ENCODE measurements around the gene MUC5AC. TPM values are rescaled to one million over a fixed set of nuclear protein-coding genes. Genes with fewer than 3 reads are reported as not detected.
"Not testable (repeated sequence)": the region's sequence is repeated elsewhere in the genome, so short reads cannot be mapped to it uniquely, and the experiment has no call there.

Gene MUC5AC
- total RNA-seq, 1 experiment from 2014 or later: under 0.01 TPM

GRCh38 chr11:1181853-1182535 lies 24.2 kb downstream of the MUC5AC start:
- no peak overlapping the region for H2AFZ ChIP-seq (ENCODE audit: low read depth, low read length, poor library complexity, severe bottlenecking)
- intact Hi-C loops (cut with micrococcal nuclease): no loop called here
- no peaks in the 10 kb centered on the region for H4K20me1 ChIP-seq (ENCODE audit: insufficient read depth)
- no peaks in the 10 kb centered on the region for H3K4me1 ChIP-seq (ENCODE audit: control insufficient read depth in 1 of 2, insufficient read depth in 2 of 2, low read length in 2 of 2)
- no peak for TF ChIP-seq MAX (IDR thresholded peaks at IDR 0.05)
- TF ChIP-seq TCF7L2 (IDR thresholded peaks at IDR 0.05; ENCODE audit: borderline replicate concordance, extremely low read depth, insufficient read depth, insufficient read length): no peak
- no peak for TF ChIP-seq CEBPB (IDR thresholded peaks at IDR 0.05; ENCODE audit: low read depth)
- TF ChIP-seq POLR2AphosphoS5 (IDR thresholded peaks at IDR 0.05; ENCODE audit: low read depth, low read length): no peak
- no peak for TF ChIP-seq SRF (IDR thresholded peaks at IDR 0.05; ENCODE audit: low read depth)
- H3K36me3 ChIP-seq (ENCODE audit: control insufficient read depth in 1 of 2, insufficient read depth in 2 of 2, low read length in 2 of 2): no peaks in the 10 kb centered on the region
- H3K9me2 ChIP-seq (ENCODE audit: insufficient read depth): no peaks in the 10 kb centered on the region
- ChIA-PET POLR2A (no interaction called here), RAD21 (ENCODE audit: low non-redundant PET in 1 of 2, low total read pairs in 2 of 2, uncharacterized antibody in 2 of 2, unreplicated experiment in 2 of 2) (no interaction called here), CTCF (no interaction called here)
- H3K4me2 ChIP-seq (ENCODE audit: low read length): no peak overlapping the region
- BruUV-seq (replicated peaks): no TSS peak
- no peaks in the 10 kb centered on the region for H3K27me3 ChIP-seq (ENCODE audit: insufficient read depth, low read length)
- no peak for ATAC-seq
- H3K4me3 ChIP-seq (replicated peaks in 1 of 2; ENCODE audit: low read depth in 1 of 2, low read length in 2 of 2): no peak overlapping the region
- H3K9me3 ChIP-seq (ENCODE audit: control insufficient read depth in 1 of 2, insufficient read depth in 1 of 2, low read depth in 1 of 2, low read length in 2 of 2): no peaks in the 10 kb centered on the region
- no peak overlapping the region for H3K9ac ChIP-seq (ENCODE audit: low read length)
- no peak for DNase-seq (ENCODE audit: low read depth, low spot score)
- no peak overlapping the region for H3K27ac ChIP-seq (ENCODE audit: low read depth, low read length)
- no peaks in the 10 kb centered on the region for H3K79me2 ChIP-seq (ENCODE audit: insufficient read depth, low read length)

- BruUV-seq (replicated peaks); DNase-seq (ENCODE audit: low read depth, low spot score); H3K9ac ChIP-seq (ENCODE audit: low read length); H3K27me3 ChIP-seq (ENCODE audit: insufficient read depth, low read length); H3K36me3 ChIP-seq (ENCODE audit: control insufficient read depth in 1 of 2, insufficient read depth in 2 of 2, low read length in 2 of 2); ATAC-seq; intact Hi-C loops (cut with micrococcal nuclease); H3K9me2 ChIP-seq (ENCODE audit: insufficient read depth); RAD21 ChIA-PET (ENCODE audit: low non-redundant PET in 1 of 2, low total read pairs in 2 of 2, uncharacterized antibody in 2 of 2, unreplicated experiment in 2 of 2); H3K4me1 ChIP-seq (ENCODE audit: control insufficient read depth in 1 of 2, insufficient read depth in 2 of 2, low read length in 2 of 2); H2AFZ ChIP-seq (ENCODE audit: low read depth, low read length, poor library complexity, severe bottlenecking); H3K4me2 ChIP-seq (ENCODE audit: low read length); CTCF ChIA-PET; H3K9me3 ChIP-seq (ENCODE audit: control insufficient read depth in 1 of 2, insufficient read depth in 1 of 2, low read depth in 1 of 2, low read length in 2 of 2); H3K79me2 ChIP-seq (ENCODE audit: insufficient read depth, low read length); POLR2A ChIA-PET; H4K20me1 ChIP-seq (ENCODE audit: insufficient read depth); H3K27ac ChIP-seq (ENCODE audit: low read depth, low read length); H3K4me3 ChIP-seq (replicated peaks in 1 of 2; ENCODE audit: low read depth in 1 of 2, low read length in 2 of 2): not testable (repeated sequence)
Measured at GRCh38 chr11:1184139-1184538, 26.4 kb downstream of the MUC5AC start.

GRCh38 chr11:1188451-1189130 lies 30.8 kb downstream of the MUC5AC start:
- H3K9me3 ChIP-seq (ENCODE audit: control insufficient read depth in 1 of 2, insufficient read depth in 1 of 2, low read depth in 1 of 2, low read length in 2 of 2); intact Hi-C loops (cut with micrococcal nuclease); H3K79me2 ChIP-seq (ENCODE audit: insufficient read depth, low read length); ATAC-seq; H3K27me3 ChIP-seq (ENCODE audit: insufficient read depth, low read length); H2AFZ ChIP-seq (ENCODE audit: low read depth, low read length, poor library complexity, severe bottlenecking); H3K4me3 ChIP-seq (replicated peaks in 1 of 2; ENCODE audit: low read depth in 1 of 2, low read length in 2 of 2); H3K27ac ChIP-seq (ENCODE audit: low read depth, low read length); POLR2A ChIA-PET; H3K4me2 ChIP-seq (ENCODE audit: low read length); DNase-seq (ENCODE audit: low read depth, low spot score); CTCF ChIA-PET; H3K9ac ChIP-seq (ENCODE audit: low read length); H4K20me1 ChIP-seq (ENCODE audit: insufficient read depth); H3K4me1 ChIP-seq (ENCODE audit: control insufficient read depth in 1 of 2, insufficient read depth in 2 of 2, low read length in 2 of 2); RAD21 ChIA-PET (ENCODE audit: low non-redundant PET in 1 of 2, low total read pairs in 2 of 2, uncharacterized antibody in 2 of 2, unreplicated experiment in 2 of 2); BruUV-seq (replicated peaks); H3K9me2 ChIP-seq (ENCODE audit: insufficient read depth); H3K36me3 ChIP-seq (ENCODE audit: control insufficient read depth in 1 of 2, insufficient read depth in 2 of 2, low read length in 2 of 2): not testable (repeated sequence)

- not testable (repeated sequence) for DNase-seq (ENCODE audit: low read depth, low spot score)
Measured at GRCh38 chr11:1189816-1190215, 32.1 kb downstream of the MUC5AC start.

More at GRCh38 chr11:1189816-1190215, 32.1 kb downstream of the MUC5AC start:
- H3K9me2 ChIP-seq (ENCODE audit: insufficient read depth); intact Hi-C loops (cut with micrococcal nuclease); H3K9me3 ChIP-seq (ENCODE audit: control insufficient read depth in 1 of 2, insufficient read depth in 1 of 2, low read depth in 1 of 2, low read length in 2 of 2); H3K27ac ChIP-seq (ENCODE audit: low read depth, low read length); H3K36me3 ChIP-seq (ENCODE audit: control insufficient read depth in 1 of 2, insufficient read depth in 2 of 2, low read length in 2 of 2); H3K4me1 ChIP-seq (ENCODE audit: control insufficient read depth in 1 of 2, insufficient read depth in 2 of 2, low read length in 2 of 2); H4K20me1 ChIP-seq (ENCODE audit: insufficient read depth); BruUV-seq (replicated peaks); H3K4me3 ChIP-seq (replicated peaks in 1 of 2; ENCODE audit: low read depth in 1 of 2, low read length in 2 of 2); H3K27me3 ChIP-seq (ENCODE audit: insufficient read depth, low read length); POLR2A ChIA-PET; RAD21 ChIA-PET (ENCODE audit: low non-redundant PET in 1 of 2, low total read pairs in 2 of 2, uncharacterized antibody in 2 of 2, unreplicated experiment in 2 of 2); H3K79me2 ChIP-seq (ENCODE audit: insufficient read depth, low read length); H3K9ac ChIP-seq (ENCODE audit: low read length); ATAC-seq; H2AFZ ChIP-seq (ENCODE audit: low read depth, low read length, poor library complexity, severe bottlenecking); H3K4me2 ChIP-seq (ENCODE audit: low read length); CTCF ChIA-PET: not testable (repeated sequence)
